A673 (cell line): ENCODE measurements around the gene MYO1E.

Experiments
- EZH2 ChIP-seq: fragments of 200-600 bp; sonication (generic); IDR thresholded peaks from 2 replicates; pipeline ENCODE4 v1.6.1; 2017; ENCODE audit warnings: borderline replicate concordance, low read depth, mild to moderate bottlenecking, mixed read lengths, antibody characterized with exemption, low read length; ENCODE audit not compliant: poor library complexity, severe bottlenecking
- TF ChIP-seq, protein P1 (sequence below): fragments of 300-800, 200-600 bp; sonication (generic); conservative IDR thresholded peaks from 2 replicates; pipeline ENCODE4 v1.5.1; 2017; ENCODE audit warnings: low read depth, mild to moderate bottlenecking, antibody characterized with exemption, low read length, moderate library complexity, mixed read lengths

DNA sequence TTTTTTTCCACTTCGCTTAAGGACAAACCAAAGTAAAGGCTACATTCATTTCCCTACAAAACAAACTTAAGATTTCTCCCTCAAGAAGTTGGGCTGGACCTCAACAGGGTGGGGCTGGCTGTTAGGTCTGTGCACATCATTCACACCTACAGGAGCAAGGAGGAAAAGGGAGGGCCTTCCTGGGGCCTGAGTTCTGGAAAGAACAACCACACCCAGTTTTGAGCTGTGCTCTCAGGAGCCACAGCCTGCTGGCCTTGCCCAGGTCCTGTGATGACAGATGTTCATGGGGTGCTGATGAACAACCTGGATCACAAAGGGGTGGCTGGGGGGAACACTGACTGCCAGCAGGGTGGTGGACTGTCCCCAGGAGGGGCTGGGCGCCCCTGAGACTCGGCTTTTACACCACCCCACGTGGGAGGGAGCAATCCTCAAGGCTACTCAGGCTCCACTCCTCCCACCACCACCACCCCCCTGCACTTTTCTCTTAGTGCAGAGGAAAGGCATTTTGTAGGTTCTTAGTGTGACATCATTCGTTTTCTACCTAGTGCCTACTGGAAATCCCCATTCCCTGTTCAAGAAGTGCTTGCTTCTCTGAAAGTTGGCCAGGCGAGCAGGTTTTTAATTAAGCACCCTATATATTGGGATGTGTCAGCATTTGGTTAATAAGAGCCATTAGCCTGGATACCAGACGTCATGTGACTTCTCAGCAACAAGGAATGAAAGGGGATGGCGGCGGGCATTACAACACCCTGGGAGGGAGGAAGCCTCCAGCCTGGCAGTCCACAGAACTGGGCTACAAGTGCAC is 232.0 kb downstream of the MYO1E start:
- TF ChIP-seq, protein P1, sequence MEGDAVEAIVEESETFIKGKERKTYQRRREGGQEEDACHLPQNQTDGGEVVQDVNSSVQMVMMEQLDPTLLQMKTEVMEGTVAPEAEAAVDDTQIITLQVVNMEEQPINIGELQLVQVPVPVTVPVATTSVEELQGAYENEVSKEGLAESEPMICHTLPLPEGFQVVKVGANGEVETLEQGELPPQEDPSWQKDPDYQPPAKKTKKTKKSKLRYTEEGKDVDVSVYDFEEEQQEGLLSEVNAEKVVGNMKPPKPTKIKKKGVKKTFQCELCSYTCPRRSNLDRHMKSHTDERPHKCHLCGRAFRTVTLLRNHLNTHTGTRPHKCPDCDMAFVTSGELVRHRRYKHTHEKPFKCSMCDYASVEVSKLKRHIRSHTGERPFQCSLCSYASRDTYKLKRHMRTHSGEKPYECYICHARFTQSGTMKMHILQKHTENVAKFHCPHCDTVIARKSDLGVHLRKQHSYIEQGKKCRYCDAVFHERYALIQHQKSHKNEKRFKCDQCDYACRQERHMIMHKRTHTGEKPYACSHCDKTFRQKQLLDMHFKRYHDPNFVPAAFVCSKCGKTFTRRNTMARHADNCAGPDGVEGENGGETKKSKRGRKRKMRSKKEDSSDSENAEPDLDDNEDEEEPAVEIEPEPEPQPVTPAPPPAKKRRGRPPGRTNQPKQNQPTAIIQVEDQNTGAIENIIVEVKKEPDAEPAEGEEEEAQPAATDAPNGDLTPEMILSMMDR, result no peak
- no peak for TF ChIP-seq EZH2
